ENCODE data around the gene ST6GAL1.
"Not testable (repeated sequence)": the region's sequence is repeated elsewhere in the genome, so short reads cannot be mapped to it uniquely, and the experiment has no call there.

ST6GAL1 gene

DNA sequence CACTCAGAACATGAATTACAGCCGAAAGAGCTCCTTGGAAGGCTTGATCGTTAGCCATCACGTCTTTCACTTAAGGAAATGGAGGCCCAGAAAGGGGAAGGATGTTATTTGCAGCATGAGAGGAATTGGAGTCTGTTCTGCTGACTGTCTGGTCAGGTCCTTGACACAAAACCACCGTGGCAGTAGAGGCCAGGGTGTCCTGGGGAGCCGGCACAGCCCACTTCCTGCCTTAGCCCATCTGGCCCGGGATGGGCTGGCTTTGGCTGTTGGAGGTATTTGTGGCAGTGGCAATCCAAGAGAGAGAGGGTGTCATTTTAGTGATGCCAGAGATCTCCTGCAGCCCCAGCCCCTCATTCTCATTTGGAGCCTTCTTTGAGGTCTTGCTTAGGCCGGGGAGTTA, 37.4 kb downstream of the ST6GAL1 start:
- no peak for DNase-seq (ENCODE audit: low read depth)

GRCh38 chr3:186969607-186970006, 39.3 kb downstream of the ST6GAL1 start:
- DNase-seq (ENCODE audit: low read depth) = no peak

DNA sequence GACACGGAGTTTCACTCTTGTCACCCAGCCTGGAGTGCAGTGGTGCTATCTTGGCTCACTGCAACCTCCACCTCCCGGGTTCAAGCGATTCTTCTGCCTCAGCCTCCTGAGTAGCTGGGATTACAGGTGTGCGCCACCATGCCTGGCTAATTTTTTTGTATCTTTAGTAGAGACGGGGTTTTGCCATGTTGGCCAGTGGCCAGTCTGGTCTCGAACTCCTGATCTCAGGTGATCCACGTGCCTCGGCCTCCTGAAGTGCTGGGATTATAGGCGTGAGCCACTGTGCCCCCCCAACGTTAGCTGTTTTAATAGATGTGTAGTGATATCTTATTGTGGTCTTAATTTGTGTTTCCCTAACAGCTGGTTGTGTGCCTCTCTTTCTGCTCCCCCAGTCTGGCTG, 40.8 kb downstream of the ST6GAL1 start:
- DNase-seq (ENCODE audit: low read depth) = not testable (repeated sequence)

- no peak for DNase-seq (ENCODE audit: low read depth)
These were observed 41.3 kb downstream of the ST6GAL1 start for GRCh38 chr3:186971578-186971977.

DNA sequence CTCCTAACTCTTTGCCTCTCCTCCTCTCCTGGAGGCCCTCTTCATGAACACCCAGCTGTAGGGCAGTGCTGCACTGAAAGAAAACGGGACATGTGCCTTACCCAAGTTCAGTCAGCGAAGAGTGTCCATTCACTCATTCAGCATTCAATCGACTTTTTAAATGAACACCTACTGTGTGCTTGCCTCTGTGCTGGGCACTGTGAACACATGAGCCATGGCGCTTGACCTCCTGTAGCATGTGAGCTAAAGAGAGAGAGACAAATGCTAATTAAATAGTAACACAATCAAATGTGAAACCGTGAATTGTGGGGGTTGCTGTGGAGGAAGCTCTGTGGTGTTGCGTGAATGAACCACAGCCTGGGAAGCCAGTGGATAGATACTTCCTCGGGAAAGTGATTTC, 43.4 kb downstream of the ST6GAL1 start:
- no peak for DNase-seq (ENCODE audit: low read depth)

GRCh38 chr3:186974824-186975313, 44.5 kb downstream of the ST6GAL1 start:
- no peak for DNase-seq (ENCODE audit: low read depth)

DNA sequence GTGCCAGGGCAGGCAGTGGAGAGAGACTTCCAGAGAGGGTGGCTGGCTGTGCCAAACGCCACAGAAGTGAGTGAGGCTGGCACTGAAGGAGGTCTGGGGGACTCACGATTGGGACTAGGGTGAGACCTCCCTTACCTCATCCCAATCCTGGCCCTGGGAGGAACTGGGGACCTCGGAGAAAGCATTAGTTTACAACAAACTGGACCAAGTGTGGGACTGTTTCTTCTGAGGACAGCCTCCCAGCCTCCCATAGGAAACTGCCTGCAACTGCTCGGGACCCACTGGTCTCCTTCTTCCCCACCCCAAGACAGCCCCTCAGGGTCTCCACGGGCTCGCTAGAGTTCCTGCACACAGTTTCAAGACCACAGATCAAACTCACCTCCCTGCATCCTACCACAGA, 45.4 kb downstream of the ST6GAL1 start:
- DNase-seq (ENCODE audit: low read depth) = no peak

DNA sequence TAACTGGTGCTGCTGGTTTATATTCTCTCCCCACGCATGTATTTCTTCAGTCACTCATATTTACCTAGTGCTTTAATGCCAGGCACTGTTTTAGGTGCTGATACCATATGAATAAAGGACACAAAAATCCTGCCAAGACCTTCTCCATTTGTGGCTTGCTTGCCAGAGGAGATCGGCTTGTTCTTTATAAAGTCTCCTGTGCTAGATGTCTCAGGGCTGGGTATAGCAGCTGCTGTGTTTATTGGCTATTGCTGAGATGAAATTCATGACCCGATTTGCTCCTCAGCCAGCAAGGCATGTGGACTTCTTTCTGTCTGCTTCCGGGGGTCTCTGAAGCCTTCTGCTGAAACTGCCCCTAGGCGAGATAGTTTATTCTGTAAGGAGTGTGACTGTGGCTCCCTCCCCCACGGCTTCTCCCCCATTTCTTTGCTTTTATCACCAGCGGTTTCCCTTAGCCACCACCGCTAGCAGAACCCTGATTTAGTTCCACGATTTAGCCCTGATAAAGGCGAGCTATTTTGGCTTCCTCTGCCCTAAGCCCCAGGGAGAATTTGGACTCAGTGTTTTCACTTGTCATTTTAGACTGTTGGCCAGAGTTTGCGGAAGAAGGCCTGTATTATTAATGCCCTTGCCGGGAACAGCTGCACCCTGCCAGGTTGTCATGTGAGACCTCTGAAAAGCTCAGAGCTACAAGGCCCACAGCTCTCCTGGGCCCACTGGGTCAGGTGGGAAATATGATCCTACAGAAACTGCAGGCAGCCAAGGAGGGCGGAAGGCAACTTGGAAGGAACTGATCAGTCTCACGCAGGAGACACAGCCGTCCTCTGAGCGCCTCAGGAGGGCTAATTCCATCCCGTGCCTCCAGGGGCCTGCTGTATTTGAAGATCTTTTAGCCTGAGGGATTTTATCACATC, 46.8 kb downstream of the ST6GAL1 start:
- peak; percentile 23 for DNase-seq (ENCODE audit: low read depth)

DNA sequence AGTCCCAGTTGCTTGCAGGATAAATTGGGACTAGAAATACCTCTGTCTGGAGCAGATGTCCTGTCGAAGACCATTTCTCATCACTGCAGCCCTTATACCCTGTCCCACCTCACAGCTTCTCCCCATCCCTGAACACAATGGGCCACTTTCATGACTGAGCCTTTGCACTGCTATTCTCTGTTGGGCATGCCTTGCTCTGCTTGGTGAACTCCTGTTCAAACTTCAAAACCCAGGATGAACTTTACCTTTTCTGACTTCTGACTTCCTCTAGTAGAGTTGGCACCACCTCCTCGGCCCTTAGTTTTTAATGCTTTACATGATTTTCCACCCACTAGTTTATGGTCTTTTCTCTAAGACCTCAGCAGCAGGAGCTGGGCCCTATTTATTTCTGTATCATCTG, 48.4 kb downstream of the ST6GAL1 start:
- DNase-seq (ENCODE audit: low read depth) = no peak

DNA sequence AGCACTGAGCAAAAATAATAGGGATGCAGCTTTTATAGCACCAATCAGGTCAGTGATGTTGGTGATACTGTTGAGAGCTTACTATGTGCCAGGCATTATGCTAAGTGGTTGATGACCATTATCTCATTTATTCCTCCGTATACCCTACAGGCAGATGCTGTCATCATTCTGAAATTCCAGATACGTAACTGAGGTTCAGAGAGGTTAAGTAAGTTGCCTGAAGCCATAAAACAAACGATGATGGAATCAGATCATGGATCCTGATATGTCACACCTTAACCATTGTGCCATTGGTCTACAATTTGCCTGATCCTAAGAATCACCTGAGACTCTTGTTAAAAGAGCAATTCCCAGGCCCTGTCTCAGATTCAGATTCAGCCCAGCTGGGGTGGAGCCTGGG, 49.5 kb downstream of the ST6GAL1 start:
- no peak for DNase-seq (ENCODE audit: low read depth)

DNA sequence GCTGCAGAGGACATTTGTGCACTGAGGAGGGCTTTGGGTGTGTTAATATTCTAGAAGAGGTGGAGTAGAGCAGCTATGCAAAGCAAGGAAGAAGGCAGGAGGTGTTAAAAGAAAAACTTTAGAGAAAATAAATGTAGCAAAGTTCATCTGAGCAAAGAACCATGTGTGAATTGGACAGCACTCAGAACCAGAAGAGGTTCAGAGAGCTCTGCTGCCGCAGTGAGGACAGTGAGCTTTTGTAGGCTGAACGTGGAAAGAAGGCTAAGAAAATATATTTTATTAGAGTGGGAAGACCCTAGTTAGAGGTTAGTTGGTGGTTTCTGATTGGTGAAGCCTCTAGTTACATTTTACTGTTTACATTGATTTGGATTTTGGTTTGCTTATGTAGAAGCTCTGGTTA, 50.7 kb downstream of the ST6GAL1 start:
- DNase-seq (ENCODE audit: low read depth) = no peak

- DNase-seq (ENCODE audit: low read depth) = no peak
These were observed 53.3 kb downstream of the ST6GAL1 start for GRCh38 chr3:186983659-186984058.

- no peak for DNase-seq (ENCODE audit: low read depth)
These were observed 53.7 kb downstream of the ST6GAL1 start for GRCh38 chr3:186984064-186984463.

DNA sequence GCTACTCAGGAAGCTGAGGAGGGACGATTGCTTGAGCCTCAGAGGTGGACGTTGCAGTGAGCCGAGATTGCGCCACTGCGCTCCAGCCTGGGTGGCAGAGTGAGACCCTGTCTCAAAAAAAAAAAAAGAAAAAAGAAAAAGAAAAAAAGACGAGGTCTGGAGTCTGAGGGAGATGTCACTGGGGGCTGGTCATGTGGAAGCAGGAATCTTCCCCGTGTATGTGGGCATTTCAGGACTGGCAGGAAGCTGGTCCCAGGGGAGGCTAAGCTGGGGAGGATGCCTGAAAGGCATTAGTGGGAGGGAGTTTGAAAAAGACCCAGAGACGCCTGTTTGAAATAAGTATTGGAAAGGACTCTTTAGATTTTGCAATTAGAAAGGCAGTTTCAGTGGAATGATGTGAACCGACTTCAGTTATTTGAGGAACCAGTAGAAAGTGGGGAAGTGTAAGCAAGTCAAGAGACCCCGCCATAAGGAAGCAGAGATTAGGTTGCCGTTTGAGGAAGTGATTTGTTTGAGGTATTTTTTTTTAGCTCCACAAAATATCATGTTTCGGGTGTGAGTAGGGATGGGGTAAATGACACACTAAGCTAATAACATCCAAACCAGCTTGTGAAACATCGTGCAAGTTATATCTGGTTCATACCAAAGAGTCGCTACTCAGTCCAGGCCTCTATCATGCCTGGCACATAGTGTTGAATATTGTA, 55.5 kb downstream of the ST6GAL1 start:
- no peak for DNase-seq (ENCODE audit: low read depth)

GRCh38 chr3:186986406-186986805, 56.1 kb downstream of the ST6GAL1 start:
- DNase-seq (ENCODE audit: low read depth) = no peak

DNA sequence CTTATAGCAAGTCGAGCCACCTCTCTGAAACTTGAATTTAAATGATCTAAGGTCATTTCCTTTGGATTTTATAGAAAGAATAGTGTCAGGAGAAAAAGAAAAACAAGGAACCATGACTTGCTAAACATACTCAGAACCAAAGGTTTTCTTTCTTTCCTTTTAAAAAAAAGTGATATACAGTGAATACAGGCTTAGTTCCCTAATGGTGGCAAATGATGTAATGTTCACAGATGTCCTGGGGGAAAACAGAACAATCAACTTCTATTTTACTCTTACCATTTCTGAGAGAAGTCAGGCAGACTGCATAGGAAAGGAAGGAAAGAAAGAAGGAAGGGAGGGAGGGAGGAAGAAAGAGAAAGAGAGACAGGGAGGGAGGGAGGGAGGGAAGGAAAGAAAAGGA, 56.5 kb downstream of the ST6GAL1 start:
- no peak for DNase-seq (ENCODE audit: low read depth)

DNA sequence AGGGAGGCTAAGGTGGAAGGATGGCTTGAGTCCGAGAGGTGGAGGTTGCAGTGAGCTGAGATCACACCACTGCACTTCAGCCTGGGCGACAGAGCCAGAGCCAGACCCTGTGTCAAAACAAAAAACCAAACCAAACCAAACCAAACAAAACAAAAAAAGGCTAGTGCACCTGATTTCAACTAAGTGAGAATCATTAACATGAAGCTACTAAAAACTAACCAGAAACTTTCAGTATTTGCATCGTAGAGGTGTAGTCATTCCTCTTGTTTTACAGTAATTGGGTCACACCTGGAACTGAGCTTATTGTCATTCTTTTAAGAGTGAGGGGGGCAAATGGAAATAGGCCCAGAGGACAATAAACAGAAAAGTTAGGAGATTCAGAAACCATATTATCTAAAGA, 58.5 kb downstream of the ST6GAL1 start:
- no peak for DNase-seq (ENCODE audit: low read depth)

DNA sequence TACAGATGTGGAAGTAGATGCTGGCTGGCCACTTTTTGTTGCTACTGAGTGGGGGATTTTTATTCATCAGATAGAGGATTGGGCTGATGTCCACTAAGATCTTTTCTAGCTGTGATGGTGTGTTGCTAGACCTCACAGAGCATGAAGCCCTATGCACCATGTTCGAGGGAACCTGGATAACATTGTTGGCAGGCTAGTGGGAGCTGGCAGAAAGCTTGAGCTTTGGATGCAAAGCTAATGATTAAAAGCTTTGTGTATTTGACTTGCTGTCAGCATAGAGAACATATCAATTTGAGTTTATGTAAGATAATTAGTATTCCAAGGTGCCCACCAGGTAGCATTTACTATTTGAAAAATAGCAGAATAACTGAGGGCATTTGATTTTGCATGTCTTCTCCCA, 59.1 kb downstream of the ST6GAL1 start:
- DNase-seq (ENCODE audit: low read depth) = no peak

GRCh38 chr3:186990277-186990676, 60.0 kb downstream of the ST6GAL1 start:
- DNase-seq (ENCODE audit: low read depth) = no peak

DNA sequence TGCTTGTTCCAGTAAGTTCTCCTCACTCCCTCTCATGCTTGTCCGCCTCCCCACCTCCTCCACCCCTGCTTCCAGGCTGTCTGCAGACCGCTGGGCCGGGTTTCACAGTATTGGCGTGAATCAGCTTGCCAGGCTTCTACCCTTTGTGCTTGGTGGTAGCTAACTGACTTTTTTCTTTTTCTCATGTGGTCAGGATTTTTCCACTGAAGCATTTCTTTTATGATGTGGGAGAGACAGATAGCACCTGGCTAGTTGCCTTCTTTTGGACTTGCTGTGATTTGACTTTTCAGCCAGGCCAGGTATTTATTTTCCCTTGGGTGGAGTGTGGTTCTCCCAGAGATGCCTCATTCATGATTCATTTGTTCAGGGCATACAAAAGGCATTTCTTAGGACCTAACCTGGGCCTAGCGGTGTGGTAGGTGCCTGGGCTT, 60.6 kb downstream of the ST6GAL1 start:
- DNase-seq (ENCODE audit: low read depth) = no peak

- DNase-seq (ENCODE audit: low read depth) = no peak
These were observed 61.1 kb downstream of the ST6GAL1 start for GRCh38 chr3:186991470-186991869.

DNA sequence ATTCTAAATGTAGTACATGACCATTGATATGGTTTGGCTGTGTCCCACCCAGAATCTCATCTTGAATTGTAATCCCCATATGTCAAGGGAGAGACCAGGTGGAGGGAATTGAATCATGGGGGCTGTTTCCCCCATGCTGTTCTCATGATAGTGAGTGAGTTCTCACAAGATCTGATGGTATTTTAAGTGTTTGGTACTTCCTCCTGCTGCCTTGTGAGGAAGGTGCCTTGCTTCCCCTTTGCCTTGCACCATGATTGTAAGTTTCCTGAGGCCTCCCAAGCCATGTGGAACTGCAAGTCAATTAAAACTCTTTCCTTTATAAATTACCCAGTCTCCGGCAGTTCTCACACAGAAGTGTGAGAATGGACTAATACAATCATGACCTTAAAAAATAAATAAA, 61.8 kb downstream of the ST6GAL1 start:
- DNase-seq (ENCODE audit: low read depth) = not testable (repeated sequence)

DNA sequence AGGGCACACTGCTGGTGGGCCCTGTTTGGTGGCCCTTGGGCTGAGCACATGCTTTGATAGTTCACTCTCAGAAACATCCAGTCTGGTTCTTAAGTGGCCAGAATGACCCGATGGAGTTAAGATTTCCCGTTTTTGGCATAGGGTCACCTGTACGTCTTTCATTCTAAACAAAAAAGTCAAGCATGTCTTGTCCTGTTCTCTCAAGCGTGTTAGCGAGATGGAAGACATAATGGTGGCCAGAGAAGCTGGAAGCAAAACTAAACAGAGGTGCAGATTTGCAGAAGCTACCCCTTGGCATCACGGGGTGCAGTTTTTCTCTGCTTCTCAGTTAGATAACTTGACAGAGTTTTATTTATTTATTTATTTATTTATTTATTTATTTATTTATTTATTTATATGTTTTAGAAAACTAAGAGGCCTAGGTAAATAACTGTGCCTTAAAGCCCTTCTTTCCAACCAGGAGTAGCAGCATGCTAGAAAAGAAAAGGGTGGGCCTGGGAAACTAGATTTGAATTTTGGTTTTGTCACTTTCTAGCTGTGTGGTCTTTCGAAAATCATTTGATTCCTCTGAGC, 63.0 kb downstream of the ST6GAL1 start:
- DNase-seq (ENCODE audit: low read depth) = no peak

Data from fibroblast of the conjunctiva (primary cell).